T-helper 2 cell treated with Interferon-gamma antibody and Interleukin-4, amounts not matched to agents 5 μg/mL and 100 μg/mL, for 36 hours (primary cell): ENCODE results near the gene PIKFYVE.
A peak's percentile ranks its signal among the peaks of the same experiment; 100 is the strongest.

Experiments
- DNase-seq: peaks from one replicate; pipeline ENCODE4 v3.0.0; 2021; ENCODE audit warnings: low spot score
- H3K27ac Mint-ChIP-seq: one replicate; pipeline ENCODE4 v1.8.0; 2021; ENCODE audit warnings: mild to moderate bottlenecking, mixed read lengths
- H3K27me3 Mint-ChIP-seq: one replicate; pipeline ENCODE4 v1.8.0; 2021; ENCODE audit warnings: low read depth, mixed read lengths
- H3K36me3 Mint-ChIP-seq: one replicate; pipeline ENCODE4 v1.8.0; 2021; ENCODE audit warnings: low read depth, mixed read lengths
- H3K4me1 Mint-ChIP-seq: one replicate; pipeline ENCODE4 v1.8.0; 2021; ENCODE audit warnings: low read depth, mixed read lengths
- H3K4me3 Mint-ChIP-seq: one replicate; pipeline ENCODE4 v1.8.0; 2022; ENCODE audit warnings: mild to moderate bottlenecking, moderate library complexity, mixed read lengths
- H3K9me3 Mint-ChIP-seq: one replicate; pipeline ENCODE4 v1.8.0; 2021; ENCODE audit warnings: mixed read lengths

Gene PIKFYVE

GRCh38 chr2:208300847-208301618 is 35.0 kb downstream of the PIKFYVE start:
- no peaks in the 10 kb centered on the region for H3K27me3 Mint-ChIP-seq
- H3K9me3 Mint-ChIP-seq, result no peaks in the 10 kb centered on the region
- no peak for DNase-seq
- peaks cover 43% of the 10 kb centered on the region for H3K36me3 Mint-ChIP-seq
- no peaks in the 10 kb centered on the region for H3K4me1 Mint-ChIP-seq
- no peak overlapping the region for H3K27ac Mint-ChIP-seq
- H3K4me3 Mint-ChIP-seq, result no peak overlapping the region

- no peaks in the 10 kb centered on the region for H3K9me3 Mint-ChIP-seq
- H3K27me3 Mint-ChIP-seq, result no peaks in the 10 kb centered on the region
- H3K4me3 Mint-ChIP-seq, result no peak overlapping the region
- DNase-seq, result no peak
- H3K4me1 Mint-ChIP-seq, result peaks cover 2% of the 10 kb centered on the region
- no peak overlapping the region for H3K27ac Mint-ChIP-seq
- peaks cover 53% of the 10 kb centered on the region for H3K36me3 Mint-ChIP-seq
Observed at GRCh38 chr2:208304157-208304556, 38.1 kb downstream of the PIKFYVE start.

- Mint-ChIP-seq H3K36me3 (peaks cover 57% of the 10 kb centered on the region), H3K27me3 (no peaks in the 10 kb centered on the region), H3K27ac (no peak overlapping the region), H3K4me1 (peaks cover 2% of the 10 kb centered on the region), H3K9me3 (no peaks in the 10 kb centered on the region), H3K4me3 (no peak overlapping the region)
- DNase-seq, result no peak
Observed at GRCh38 chr2:208304695-208305094, 38.6 kb downstream of the PIKFYVE start.

- no peak overlapping the region for H3K4me3 Mint-ChIP-seq
- H3K9me3 Mint-ChIP-seq, result no peaks in the 10 kb centered on the region
- DNase-seq, result no peak
- peaks cover 53% of the 10 kb centered on the region for H3K36me3 Mint-ChIP-seq
- H3K4me1 Mint-ChIP-seq, result peaks cover 5% of the 10 kb centered on the region
- H3K27me3 Mint-ChIP-seq, result no peaks in the 10 kb centered on the region
- H3K27ac Mint-ChIP-seq, result no peak overlapping the region
Observed at GRCh38 chr2:208306291-208306690, 40.2 kb downstream of the PIKFYVE start.

DNA sequence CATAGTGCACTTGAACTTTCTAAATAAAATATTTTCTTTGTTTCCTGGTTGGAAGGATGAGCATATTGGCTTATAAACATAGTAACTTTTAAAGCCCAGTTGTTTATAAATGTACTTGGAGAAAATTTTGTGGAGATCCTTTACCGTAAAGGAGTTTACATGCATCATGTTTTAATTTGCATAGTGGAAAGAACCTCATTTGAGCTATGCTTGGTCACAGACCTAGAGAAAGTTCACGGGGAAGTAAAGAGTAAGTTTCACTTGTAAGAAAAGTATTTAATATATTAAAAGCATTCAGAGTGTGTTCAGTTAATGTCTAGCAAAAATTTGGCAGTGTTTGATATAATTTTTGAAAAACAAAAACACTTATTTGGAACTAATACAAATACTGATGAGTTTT is 45.3 kb downstream of the PIKFYVE start:
- Mint-ChIP-seq H3K4me1 (peaks cover 5% of the 10 kb centered on the region), H3K27ac (no peak overlapping the region), H3K27me3 (no peaks in the 10 kb centered on the region), H3K4me3 (no peak overlapping the region), H3K36me3 (peaks cover 43% of the 10 kb centered on the region), H3K9me3 (no peaks in the 10 kb centered on the region)
- no peak for DNase-seq

DNA sequence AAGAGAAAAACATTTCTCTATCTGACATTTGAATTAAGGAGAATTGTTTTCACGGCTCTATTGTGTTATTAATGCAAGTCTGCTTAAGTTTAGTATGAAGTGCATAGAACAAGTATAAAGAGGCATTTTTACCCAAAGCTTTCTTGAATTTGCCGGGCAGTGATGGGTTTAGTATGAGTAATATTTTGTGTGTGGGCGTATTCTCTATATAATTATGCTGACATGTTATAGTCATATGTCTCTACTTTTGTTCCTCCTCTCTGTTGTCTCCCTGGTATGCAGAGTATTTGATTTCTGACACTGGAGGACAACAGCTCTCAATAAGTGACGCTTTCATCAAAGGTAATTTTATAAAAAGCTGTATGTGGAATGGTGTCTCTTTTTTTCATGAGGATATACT is 45.9 kb downstream of the PIKFYVE start:
- H3K4me1 Mint-ChIP-seq, result peaks cover 5% of the 10 kb centered on the region
- H3K4me3 Mint-ChIP-seq, result no peak overlapping the region
- no peak overlapping the region for H3K27ac Mint-ChIP-seq
- H3K9me3 Mint-ChIP-seq, result no peaks in the 10 kb centered on the region
- no peaks in the 10 kb centered on the region for H3K27me3 Mint-ChIP-seq
- no peak for DNase-seq
- H3K36me3 Mint-ChIP-seq, result peaks cover 46% of the 10 kb centered on the region

DNA sequence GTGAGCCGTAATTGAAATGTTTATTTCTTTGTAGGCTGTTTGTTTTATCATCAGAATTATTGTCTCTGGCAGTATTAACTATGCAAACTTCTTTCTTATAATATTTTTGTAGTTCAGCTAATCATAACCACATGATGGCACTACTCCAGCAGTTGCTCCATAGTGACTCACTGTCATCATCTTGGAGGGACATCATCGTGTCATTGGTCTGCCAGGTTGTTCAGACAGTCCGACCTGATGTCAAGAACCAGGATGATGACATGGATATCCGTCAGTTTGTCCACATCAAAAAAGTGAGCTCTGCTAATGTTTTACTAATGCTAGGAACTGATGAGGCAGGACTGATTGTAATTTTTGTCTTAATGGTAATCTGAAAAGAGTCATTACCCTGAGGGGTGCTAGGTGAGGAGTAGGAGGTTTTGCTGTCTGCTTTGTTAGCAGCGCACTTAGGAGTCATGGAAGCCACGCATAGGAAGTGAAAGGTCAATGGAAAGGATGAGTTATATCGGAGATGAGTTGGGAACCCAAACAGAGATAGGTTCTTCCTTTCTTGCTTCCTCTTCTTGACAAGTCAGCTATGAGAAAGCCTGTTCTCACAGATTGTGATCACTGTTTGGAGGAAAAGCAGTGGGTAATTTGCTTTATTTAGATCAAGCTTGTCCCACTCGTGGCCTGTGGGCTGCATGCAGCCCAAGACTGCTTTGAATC is 49.2 kb downstream of the PIKFYVE start:
- Mint-ChIP-seq H3K36me3 (peaks cover 47% of the 10 kb centered on the region), H3K27me3 (no peaks in the 10 kb centered on the region), H3K4me3 (no peak overlapping the region), H3K4me1 (peaks cover 8% of the 10 kb centered on the region), H3K27ac (no peak overlapping the region), H3K9me3 (no peaks in the 10 kb centered on the region)
- DNase-seq, result peak; percentile 25

DNA sequence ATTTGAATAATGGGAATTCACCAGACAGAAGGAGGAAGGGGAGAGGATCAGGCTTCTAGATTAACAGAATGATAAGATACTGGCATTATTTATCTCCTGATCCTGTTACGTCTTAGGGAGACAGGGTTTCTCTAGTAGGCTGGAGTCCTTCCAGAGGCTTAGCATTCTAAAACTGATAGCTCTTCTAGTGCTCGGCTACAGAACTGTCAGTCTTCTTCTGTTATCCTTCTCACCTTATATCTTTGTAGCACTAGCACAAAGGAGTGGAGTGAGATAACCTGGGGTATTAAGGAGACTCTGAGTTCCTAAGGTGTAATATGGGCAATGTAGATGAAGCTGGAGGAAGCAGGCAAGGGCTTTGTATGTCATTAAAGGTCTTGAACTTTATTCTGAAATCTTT is 52.1 kb downstream of the PIKFYVE start:
- Mint-ChIP-seq H3K4me3 (no peak overlapping the region), H3K9me3 (no peaks in the 10 kb centered on the region), H3K27ac (no peak overlapping the region), H3K27me3 (no peaks in the 10 kb centered on the region), H3K36me3 (peaks cover 48% of the 10 kb centered on the region), H3K4me1 (peaks cover 5% of the 10 kb centered on the region)
- DNase-seq, result no peak

GRCh38 chr2:208319391-208319790 is 53.3 kb downstream of the PIKFYVE start:
- peak; percentile 19 for DNase-seq
- Mint-ChIP-seq H3K9me3 (no peaks in the 10 kb centered on the region), H3K27me3 (no peaks in the 10 kb centered on the region), H3K27ac (no peak overlapping the region), H3K36me3 (peaks cover 52% of the 10 kb centered on the region), H3K4me3 (no peak overlapping the region), H3K4me1 (peaks cover 5% of the 10 kb centered on the region)

DNA sequence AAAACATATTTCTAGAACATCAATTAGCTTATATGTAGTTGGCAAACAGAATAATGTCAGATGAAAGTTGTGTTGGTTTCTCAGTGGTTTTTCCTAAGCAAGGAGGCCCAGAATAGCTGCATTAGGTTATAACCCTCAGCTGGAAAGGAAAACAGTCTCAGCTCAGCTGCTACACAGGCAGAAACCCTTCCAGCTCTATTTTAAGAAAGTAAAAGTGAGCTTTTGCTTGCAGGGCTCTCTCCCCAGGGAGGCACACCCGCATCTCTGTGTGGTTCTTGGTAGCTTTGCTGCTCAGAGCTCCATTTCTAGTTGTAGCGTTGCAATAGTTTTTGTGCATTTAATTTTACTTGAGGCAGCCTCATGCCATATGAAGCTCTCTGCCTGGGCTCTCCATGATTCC is 54.6 kb downstream of the PIKFYVE start:
- Mint-ChIP-seq H3K27ac (no peak overlapping the region), H3K9me3 (no peaks in the 10 kb centered on the region), H3K4me3 (no peak overlapping the region), H3K27me3 (no peaks in the 10 kb centered on the region), H3K36me3 (peaks cover 50% of the 10 kb centered on the region), H3K4me1 (peaks cover 5% of the 10 kb centered on the region)
- DNase-seq, result no peak

DNA sequence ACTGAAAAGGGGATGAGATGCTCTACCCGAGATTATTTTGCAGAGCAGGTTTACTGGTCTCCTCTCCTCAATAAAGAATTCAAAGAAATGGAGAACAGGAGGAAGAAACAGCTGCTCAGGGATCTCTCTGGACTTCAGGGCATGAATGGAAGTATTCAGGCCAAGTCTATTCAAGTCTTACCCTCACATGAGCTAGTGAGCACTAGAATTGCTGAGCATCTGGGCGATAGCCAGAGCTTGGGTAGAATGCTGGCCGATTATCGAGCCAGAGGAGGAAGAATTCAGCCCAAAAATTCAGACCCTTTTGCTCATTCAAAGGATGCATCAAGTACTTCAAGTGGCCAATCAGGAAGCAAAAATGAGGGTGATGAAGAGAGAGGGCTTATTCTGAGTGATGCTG is 60.0 kb downstream of the PIKFYVE start:
- Mint-ChIP-seq H3K27ac (no peak overlapping the region), H3K27me3 (no peaks in the 10 kb centered on the region), H3K36me3 (peaks cover 60% of the 10 kb centered on the region), H3K4me3 (no peak overlapping the region), H3K4me1 (peaks cover 1% of the 10 kb centered on the region), H3K9me3 (no peaks in the 10 kb centered on the region)
- no peak for DNase-seq

DNA sequence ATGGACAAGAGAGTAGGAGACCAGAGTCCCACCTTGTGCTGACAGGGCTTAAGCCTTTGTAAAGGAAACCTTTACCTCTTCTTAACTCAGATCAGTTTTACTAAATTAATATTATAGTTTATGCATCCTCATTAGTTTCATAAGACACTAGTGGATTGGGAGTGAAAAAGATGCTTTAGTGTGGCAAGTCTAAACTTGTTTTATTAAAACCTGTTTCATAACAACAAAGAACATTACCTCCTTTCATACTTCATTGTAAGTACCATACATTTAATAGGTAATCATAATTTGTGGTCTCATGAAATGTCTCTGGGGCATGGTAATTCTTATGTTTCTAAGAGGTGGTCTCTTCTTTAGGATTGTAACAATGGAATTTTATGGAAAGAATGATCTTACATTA is 63.4 kb downstream of the PIKFYVE start:
- Mint-ChIP-seq H3K36me3 (peaks cover 51% of the 10 kb centered on the region), H3K4me3 (no peak overlapping the region), H3K27me3 (no peaks in the 10 kb centered on the region), H3K4me1 (no peaks in the 10 kb centered on the region), H3K9me3 (no peaks in the 10 kb centered on the region), H3K27ac (no peak overlapping the region)
- no peak for DNase-seq

- no peak for DNase-seq
- Mint-ChIP-seq H3K36me3 (peaks cover 45% of the 10 kb centered on the region), H3K27me3 (no peaks in the 10 kb centered on the region), H3K9me3 (no peaks in the 10 kb centered on the region), H3K4me1 (no peaks in the 10 kb centered on the region), H3K27ac (no peak overlapping the region), H3K4me3 (no peak overlapping the region)
Observed at GRCh38 chr2:208334230-208334629, 68.2 kb downstream of the PIKFYVE start.

DNA sequence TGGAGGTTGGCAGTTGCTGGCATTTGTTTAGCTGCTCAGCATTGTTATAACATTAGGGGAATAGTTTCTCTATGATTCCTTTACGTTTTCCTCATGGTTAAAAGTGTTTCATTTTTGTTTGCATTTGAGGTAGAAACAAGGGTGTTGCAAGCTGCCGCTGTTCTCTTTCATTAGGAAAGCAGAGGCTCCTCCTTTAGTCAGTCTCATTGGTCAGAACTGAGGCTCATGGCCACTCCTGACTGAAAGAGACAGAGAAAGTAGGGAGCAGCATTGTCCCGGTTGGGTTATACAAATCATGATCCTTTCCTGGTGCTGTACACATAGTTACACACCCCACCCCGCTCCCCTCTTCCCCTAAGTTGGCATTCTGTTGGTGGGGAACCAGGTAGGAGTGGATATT is 80.7 kb downstream of the PIKFYVE start:
- Mint-ChIP-seq H3K27ac (no peak overlapping the region), H3K27me3 (no peaks in the 10 kb centered on the region), H3K36me3 (peaks cover 55% of the 10 kb centered on the region), H3K4me1 (no peaks in the 10 kb centered on the region), H3K4me3 (no peak overlapping the region), H3K9me3 (no peaks in the 10 kb centered on the region)
- no peak for DNase-seq
